T-helper 2 cell treated with Interferon-gamma antibody and Interleukin-4, amounts not matched to agents 100 ng/mL and 5 ng/mL, for 36 hours (primary cell): ENCODE results near the gene NBPF6. TPM values are rescaled to one million over a fixed set of nuclear protein-coding genes. Genes with fewer than 3 reads are reported as not detected.
"Not testable (repeated sequence)": the region's sequence is repeated elsewhere in the genome, so short reads cannot be mapped to it uniquely, and the experiment has no call there.

Experiments used
- intact Hi-C: fragments of 100-400 bp; cut with micrococcal nuclease; formaldehyde crosslinking; loops from one replicate; pipeline ENCODE4 v1.15.1; 2023
- total RNA-seq: library from RNA; stranded (reverse); gene quantifications from 2 replicates; pipeline ENCODE4 v1.2.3, GENCODE V29; 2022

NBPF6 gene
- total RNA-seq, 1 donor from 2014 or later, result not detected

- intact Hi-C loops, result no loop called here
Observed at GRCh38 chr1:108502138-108502537, 52.0 kb downstream of the NBPF6 start.

- intact Hi-C loops, result no loop called here
Observed at GRCh38 chr1:108502624-108503023, 52.5 kb downstream of the NBPF6 start.

DNA sequence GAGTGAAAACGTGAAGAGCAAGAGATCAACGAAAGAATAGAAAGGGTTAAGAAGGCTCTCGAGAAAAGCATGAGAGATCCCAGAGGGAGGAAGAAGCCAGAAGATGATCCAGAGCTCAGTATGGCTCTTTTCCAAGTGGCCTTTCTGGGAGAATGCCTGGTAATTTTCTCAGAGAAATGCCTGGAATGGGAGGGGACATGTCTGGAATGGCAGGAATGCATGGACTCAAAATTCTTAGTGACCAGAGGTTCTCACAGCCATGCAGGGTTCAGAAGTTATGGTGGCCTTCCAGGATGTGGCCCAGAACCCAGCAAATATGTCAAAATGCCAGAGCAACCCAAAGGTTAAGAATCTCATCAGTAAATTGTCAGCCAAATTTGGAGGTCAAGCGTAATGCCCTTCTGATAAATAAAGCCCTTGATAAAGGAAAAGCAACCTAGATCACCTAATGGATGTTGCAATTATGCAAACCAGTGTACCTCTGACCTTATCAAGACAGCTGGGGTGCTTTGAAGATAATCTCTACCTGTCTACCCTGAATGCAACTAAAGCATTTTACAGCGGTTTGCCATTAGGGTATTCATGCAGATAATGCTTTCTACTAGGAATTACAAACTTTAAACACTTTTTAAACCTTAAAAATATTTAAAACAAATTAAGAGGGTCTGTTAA, 53.1 kb downstream of the NBPF6 start:
- intact Hi-C loops, result no loop called here

- intact Hi-C loops, result loop anchor here (2.0 kb wide), 2 partner anchors 56 to 138 kb away; partner anchors contain the start of gene EEIG2
Observed at GRCh38 chr1:108504447-108504846, 54.3 kb downstream of the NBPF6 start.

GRCh38 chr1:108505763-108506070, 55.6 kb downstream of the NBPF6 start:
- intact Hi-C loops, result loop anchor here (2.0 kb wide), 2 partner anchors 55 to 137 kb away; partner anchors contain the start of gene EEIG2

GRCh38 chr1:108511764-108512163, 61.6 kb downstream of the NBPF6 start:
- intact Hi-C loops, result loop anchor here (1.0 to 5.0 kb wide), 4 partner anchors 50 to 309 kb away; partner anchors contain the start of genes PRPF38B and SLC25A24

DNA sequence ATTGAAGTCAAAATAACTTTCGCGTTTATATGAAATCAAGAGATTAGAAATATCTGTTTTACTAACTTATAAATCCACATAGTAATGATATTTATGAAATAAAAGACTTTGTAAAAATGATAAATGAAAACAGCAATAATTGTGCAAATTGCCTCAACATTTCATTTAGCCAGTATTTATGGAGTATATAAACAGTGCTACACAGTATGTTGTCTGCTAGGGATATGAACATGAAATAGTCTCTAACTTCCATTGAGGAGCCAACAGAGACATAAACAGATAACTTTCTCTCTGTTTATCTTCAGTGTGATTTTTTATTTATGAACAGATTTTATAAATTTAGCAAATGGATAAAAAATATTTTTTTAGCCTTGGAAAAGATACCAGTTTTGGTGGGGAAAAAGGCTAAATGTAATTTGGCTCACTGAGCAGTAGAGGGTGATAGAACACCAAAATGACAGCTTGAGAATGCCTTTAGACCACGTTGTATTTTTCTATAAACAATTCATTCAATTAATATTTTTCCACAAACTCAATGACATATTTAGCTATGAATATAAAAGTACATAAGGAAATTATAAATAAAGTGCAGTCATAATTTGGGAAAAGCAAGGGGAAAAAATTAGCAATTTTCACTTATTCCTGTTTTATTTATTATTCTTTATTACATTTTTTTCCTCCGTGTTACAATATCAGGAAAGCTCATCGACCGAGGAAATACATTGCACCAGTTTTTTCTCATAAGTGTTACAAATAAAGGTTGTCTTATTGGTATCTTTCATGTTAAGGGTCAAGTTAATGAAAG, 62.3 kb downstream of the NBPF6 start:
- intact Hi-C loops, result loop anchor here (1.0 to 5.0 kb wide), 4 partner anchors 49 to 310 kb away; partner anchors contain the start of genes PRPF38B and SLC25A24

GRCh38 chr1:108513044-108513415, 62.9 kb downstream of the NBPF6 start:
- intact Hi-C loops, result loop anchor here (5.0 kb wide), 2 partner anchors 179 to 311 kb away; partner anchors contain the start of genes PRPF38B and SLC25A24

GRCh38 chr1:108513914-108514313, 63.8 kb downstream of the NBPF6 start:
- intact Hi-C loops, result loop anchor here (5.0 kb wide), 2 partner anchors 178 to 312 kb away; partner anchors contain the start of genes PRPF38B and SLC25A24

- intact Hi-C loops, result not testable (repeated sequence)
Observed at GRCh38 chr1:108517301-108517897, 67.3 kb downstream of the NBPF6 start.

Other genes starting within 250 kb of the NBPF6 start
- 33.2 and 34.3 TPM in 2 replicates for gene SLC25A24, start 250.0 kb upstream of the NBPF6 start, total RNA-seq
- 0.23 and 0.95 TPM in 2 replicates for gene NBPF4, start 206.3 kb upstream of the NBPF6 start, total RNA-seq
- gene EEIG2, start 109.8 kb downstream of the NBPF6 start, total RNA-seq, result 14.0 and 14.8 TPM in 2 replicates
- 20.7 and 21.0 TPM in 2 replicates for gene HENMT1, start 210.8 kb downstream of the NBPF6 start, total RNA-seq
- 81.2 and 84.0 TPM in 2 replicates for gene PRPF38B, start 242.0 kb downstream of the NBPF6 start, total RNA-seq